IPS DF 6.9 (cell line): ENCODE data around the gene WWC1.

Experiments
- DNase-seq: peaks from one replicate; pipeline ENCODE4 v3.0.0-alpha.2; 2013; ENCODE audit warnings: low read depth, low spot score
- H3K27ac ChIP-seq: one replicate; pipeline ENCODE4 v1.5.1; 2013; ENCODE audit warnings: low read length, control low read depth
- H3K27me3 ChIP-seq: 2 replicates; pipeline ENCODE4 v1.6.1; 2013; ENCODE audit warnings: mild to moderate bottlenecking, low read length; ENCODE audit not compliant: control insufficient read depth, insufficient read depth
- H3K36me3 ChIP-seq: 2 replicates; pipeline ENCODE4 v1.6.1; 2013; ENCODE audit warnings: low read length; ENCODE audit not compliant: control insufficient read depth, insufficient read depth
- H3K4me1 ChIP-seq: 2 replicates; pipeline ENCODE4 v1.6.1; 2013; ENCODE audit warnings: low read length; ENCODE audit not compliant: control insufficient read depth, insufficient read depth
- H3K4me3 ChIP-seq: 2 replicates; pipeline ENCODE4 v1.5.1; 2013; ENCODE audit warnings: mild to moderate bottlenecking, low read length
- H3K9me3 ChIP-seq: 2 replicates; pipeline ENCODE4 v1.6.1; 2013; ENCODE audit warnings: low read length, inconsistent platforms; ENCODE audit not compliant: control insufficient read depth, insufficient read depth
- WGBS: extraction: QIAGEN DNeasy Blood & Tissue Kit; methylation state at CpG from one replicate; pipeline ENCODE4 v1.1.7; 2013; ENCODE audit warnings: mixed read lengths, missing lambda C conversion rate; ENCODE audit not compliant: insufficient read length, insufficient coverage; 5-methylcytosine and 5-hydroxymethylcytosine counted together

WWC1 gene

GRCh38 chr5:168362097-168362885 is 70.8 kb downstream of the WWC1 start:
- WGBS: no CpG with 5 or more reads among the region's 3 CpGs
- Histone ChIP-seq H3K27ac (no peak overlapping the region), H3K4me1 (peaks cover 5% of the 10 kb centered on the region; the same call in 1 of the 2 replicates), H3K4me3 (no peak overlapping the region), H3K36me3 (no peaks in the 10 kb centered on the region), H3K27me3 (no peaks in the 10 kb centered on the region), H3K9me3 (no peaks in the 10 kb centered on the region)
- no peak for DNase-seq

GRCh38 chr5:168364151-168364661 is 72.8 kb downstream of the WWC1 start:
- H3K36me3 ChIP-seq: no peaks in the 10 kb centered on the region
- no peak overlapping the region for H3K4me3 ChIP-seq
- H3K27ac ChIP-seq: no peak overlapping the region
- H3K4me1 ChIP-seq: peaks cover 5% of the 10 kb centered on the region; the same call in 1 of the 2 replicates
- H3K9me3 ChIP-seq: no peaks in the 10 kb centered on the region
- WGBS: no CpG with 5 or more reads among the region's 11 CpGs
- no peaks in the 10 kb centered on the region for H3K27me3 ChIP-seq
- DNase-seq: no peak

GRCh38 chr5:168364750-168365550 is 73.5 kb downstream of the WWC1 start:
- Histone ChIP-seq H3K4me1 (peaks cover 5% of the 10 kb centered on the region; the same call in 1 of the 2 replicates), H3K4me3 (no peak overlapping the region), H3K9me3 (no peaks in the 10 kb centered on the region), H3K36me3 (no peaks in the 10 kb centered on the region), H3K27ac (no peak overlapping the region), H3K27me3 (no peaks in the 10 kb centered on the region)
- DNase-seq: no peak
- no CpG with 5 or more reads among the region's 12 CpGs for WGBS

- H3K27ac ChIP-seq: no peak overlapping the region
- H3K27me3 ChIP-seq: no peaks in the 10 kb centered on the region
- no peaks in the 10 kb centered on the region for H3K36me3 ChIP-seq
- no CpG with 5 or more reads among the region's 10 CpGs for WGBS
- peaks cover 4% of the 10 kb centered on the region; the same call in 1 of the 2 replicates for H3K4me1 ChIP-seq
- DNase-seq: no peak
- no peaks in the 10 kb centered on the region for H3K9me3 ChIP-seq
- H3K4me3 ChIP-seq: no peak overlapping the region
These were observed 74.2 kb downstream of the WWC1 start for GRCh38 chr5:168365581-168366081.

- Histone ChIP-seq H3K4me1 (peaks cover 4% of the 10 kb centered on the region; the same call in 1 of the 2 replicates), H3K9me3 (no peaks in the 10 kb centered on the region), H3K27ac (no peak overlapping the region), H3K27me3 (no peaks in the 10 kb centered on the region), H3K4me3 (no peak overlapping the region), H3K36me3 (no peaks in the 10 kb centered on the region)
- no peak for DNase-seq
- WGBS: no CpG with 5 or more reads among the region's 3 CpGs
These were observed 74.7 kb downstream of the WWC1 start for GRCh38 chr5:168366116-168366515.

- H3K27ac ChIP-seq: no peak overlapping the region
- no peaks in the 10 kb centered on the region for H3K9me3 ChIP-seq
- no peaks in the 10 kb centered on the region for H3K36me3 ChIP-seq
- no CpG with 5 or more reads among the region's 3 CpGs for WGBS
- no peak overlapping the region for H3K4me3 ChIP-seq
- H3K4me1 ChIP-seq: peaks cover 4% of the 10 kb centered on the region; the same call in 1 of the 2 replicates
- H3K27me3 ChIP-seq: no peaks in the 10 kb centered on the region
- DNase-seq: no peak
These were observed 77.4 kb downstream of the WWC1 start for GRCh38 chr5:168368854-168369253.

- H3K36me3 ChIP-seq: no peaks in the 10 kb centered on the region
- H3K27me3 ChIP-seq: no peaks in the 10 kb centered on the region
- no peaks in the 10 kb centered on the region for H3K4me1 ChIP-seq
- no peak for DNase-seq
- no peak overlapping the region for H3K27ac ChIP-seq
- H3K4me3 ChIP-seq: no peak overlapping the region
- WGBS: no CpG with 5 or more reads among the region's 4 CpGs
- H3K9me3 ChIP-seq: no peaks in the 10 kb centered on the region
These were observed 79.4 kb downstream of the WWC1 start for GRCh38 chr5:168370831-168371230.

- H3K9me3 ChIP-seq: no peaks in the 10 kb centered on the region
- no peak overlapping the region for H3K27ac ChIP-seq
- no peaks in the 10 kb centered on the region for H3K36me3 ChIP-seq
- H3K4me3 ChIP-seq: no peak overlapping the region
- H3K27me3 ChIP-seq: no peaks in the 10 kb centered on the region
- no peak for DNase-seq
- H3K4me1 ChIP-seq: no peaks in the 10 kb centered on the region
- no CpG with 5 or more reads among the region's 2 CpGs for WGBS
These were observed 81.0 kb downstream of the WWC1 start for GRCh38 chr5:168372356-168372946.

- Histone ChIP-seq H3K9me3 (no peaks in the 10 kb centered on the region), H3K27me3 (no peaks in the 10 kb centered on the region), H3K36me3 (no peaks in the 10 kb centered on the region), H3K27ac (no peak overlapping the region), H3K4me1 (no peaks in the 10 kb centered on the region), H3K4me3 (no peak overlapping the region)
- WGBS: no CpG with 5 or more reads among the region's 4 CpGs
- DNase-seq: no peak
These were observed 83.1 kb downstream of the WWC1 start for GRCh38 chr5:168374532-168374931.

- Histone ChIP-seq H3K27me3 (no peaks in the 10 kb centered on the region), H3K4me3 (no peak overlapping the region), H3K27ac (no peak overlapping the region), H3K4me1 (no peaks in the 10 kb centered on the region), H3K36me3 (no peaks in the 10 kb centered on the region), H3K9me3 (no peaks in the 10 kb centered on the region)
- no peak for DNase-seq
- no CpG with 5 or more reads among the region's 7 CpGs for WGBS
These were observed 83.8 kb downstream of the WWC1 start for GRCh38 chr5:168375214-168375613.
